DND-41 (cell line): ENCODE data around the gene DUSP5.
"Not testable (repeated sequence)": the region's sequence is repeated elsewhere in the genome, so short reads cannot be mapped to it uniquely, and the experiment has no call there.

Source experiments
- ATAC-seq: fragments of 200-7000 bp; cut with Tn5 transposase; 3 replicates; pipeline ENCODE4 v1.9.1; 2021; ENCODE audit warnings: low read depth; ENCODE audit not compliant: insufficient read depth
- DNase-seq: peaks from one replicate; pipeline ENCODE4 v3.0.0-alpha.2; 2020
- H2AFZ ChIP-seq: 2 replicates; pipeline ENCODE4 v1.6.0; 2012; ENCODE audit warnings: low read depth, low read length
- H3K27ac ChIP-seq: 2 replicates; pipeline ENCODE4 v1.5.1; 2012; ENCODE audit warnings: low read length, inconsistent platforms
- H3K27me3 ChIP-seq: fragments of 200-600 bp; sonication (generic); 2 replicates; pipeline ENCODE4 v1.6.0; 2012; ENCODE audit warnings: low read length, mild to moderate bottlenecking, inconsistent platforms; ENCODE audit not compliant: insufficient read depth, poor library complexity
- H3K36me3 ChIP-seq: 2 replicates; pipeline ENCODE4 v1.5.1; 2012; ENCODE audit warnings: low read length, inconsistent platforms; ENCODE audit not compliant: insufficient read depth
- H3K4me1 ChIP-seq: 2 replicates; pipeline ENCODE4 v1.5.1; 2012; ENCODE audit warnings: mild to moderate bottlenecking, low read length; ENCODE audit not compliant: insufficient read depth
- H3K4me2 ChIP-seq: 2 replicates; pipeline ENCODE4 v1.6.0; 2012; ENCODE audit warnings: mild to moderate bottlenecking, moderate library complexity, low read length, inconsistent platforms; ENCODE audit not compliant: insufficient read depth
- H3K4me3 ChIP-seq, 2 experiments: fragments of 200-600 bp in 1 of 2; shearing (Covaris generic) in 1 of 2; 2 replicates each; pipeline ENCODE4 v1.5.1; 2012 to 2016; ENCODE audit warnings: inconsistent platforms in 2 of 2, low read length in 2 of 2, mild to moderate bottlenecking in 2 of 2, low read depth in 1 of 2, moderate library complexity in 1 of 2
- H3K79me2 ChIP-seq: 2 replicates; pipeline ENCODE4 v1.6.0; 2012; ENCODE audit warnings: low read length, inconsistent platforms; ENCODE audit not compliant: insufficient read depth
- H3K9ac ChIP-seq: 2 replicates; pipeline ENCODE4 v1.6.0; 2012; ENCODE audit warnings: low read depth, mild to moderate bottlenecking, inconsistent platforms, low read length, moderate library complexity
- H3K9me3 ChIP-seq: 2 replicates; pipeline ENCODE4 v1.5.1; 2012; ENCODE audit warnings: low read length, moderate library complexity, mild to moderate bottlenecking, inconsistent platforms; ENCODE audit not compliant: insufficient read depth, severe bottlenecking
- H4K20me1 ChIP-seq: 2 replicates; pipeline ENCODE4 v1.6.0; 2012; ENCODE audit warnings: low read length; ENCODE audit not compliant: insufficient read depth
- CTCF ChIP-seq: IDR thresholded peaks from 2 replicates; pipeline ENCODE4 v1.5.1; 2012; ENCODE audit warnings: borderline replicate concordance, low read length, moderate library complexity, mild to moderate bottlenecking; ENCODE audit not compliant: poor library complexity, severe bottlenecking; ENCODE audit errors: extremely low read depth
- EZH2 ChIP-seq: IDR thresholded peaks from 3 replicates; pipeline ENCODE4 v1.6.1; 2012; ENCODE audit warnings: borderline replicate concordance, low read depth, mild to moderate bottlenecking, moderate library complexity, low read length, inconsistent platforms; ENCODE audit not compliant: severe bottlenecking

DUSP5 gene

GRCh38 chr10:110462166-110463095, 35.3 kb upstream of the DUSP5 start:
- Histone ChIP-seq H3K27ac (no peak overlapping the region), H3K4me3 (no peak overlapping the region), H2AFZ (no peak overlapping the region), H3K27me3 (no peaks in the 10 kb centered on the region), H3K9me3 (no peaks in the 10 kb centered on the region), H3K4me1 (no peaks in the 10 kb centered on the region), H3K9ac (no peak overlapping the region), H3K36me3 (no peaks in the 10 kb centered on the region), H3K4me2 (no peak overlapping the region), H4K20me1 (no peaks in the 10 kb centered on the region; the same call in 1 of the 2 replicates), H3K79me2 (no peaks in the 10 kb centered on the region)
- TF ChIP-seq CTCF (no peak), EZH2 (no peak)
- no peak for DNase-seq
- no peak for ATAC-seq

- not testable (repeated sequence) for H2AFZ ChIP-seq, H3K4me3 ChIP-seq, H3K9me3 ChIP-seq, H3K27ac ChIP-seq, H4K20me1 ChIP-seq, ATAC-seq, H3K27me3 ChIP-seq, H3K36me3 ChIP-seq, H3K4me2 ChIP-seq, H3K9ac ChIP-seq, H3K4me1 ChIP-seq, DNase-seq, H3K79me2 ChIP-seq
Measured at GRCh38 chr10:110468258-110468657, 29.4 kb upstream of the DUSP5 start.

GRCh38 chr10:110470541-110470940, 27.2 kb upstream of the DUSP5 start:
- not testable (repeated sequence) for DNase-seq, H3K9me3 ChIP-seq, H3K4me2 ChIP-seq, H3K27ac ChIP-seq, ATAC-seq, H3K36me3 ChIP-seq, H3K9ac ChIP-seq, H4K20me1 ChIP-seq, H3K4me1 ChIP-seq, H2AFZ ChIP-seq, H3K79me2 ChIP-seq, H3K27me3 ChIP-seq, H3K4me3 ChIP-seq

GRCh38 chr10:110471566-110472139, 26.1 kb upstream of the DUSP5 start:
- no peaks in the 10 kb centered on the region for H3K27me3 ChIP-seq
- DNase-seq: no peak
- no peaks in the 10 kb centered on the region for H3K36me3 ChIP-seq
- ATAC-seq: no peak
- H3K9me3 ChIP-seq: no peaks in the 10 kb centered on the region
- no peak overlapping the region for H2AFZ ChIP-seq
- H3K9ac ChIP-seq: no peak overlapping the region
- H3K4me3 ChIP-seq: no peak overlapping the region
- no peaks in the 10 kb centered on the region for H4K20me1 ChIP-seq
- H3K4me2 ChIP-seq: no peak overlapping the region
- TF ChIP-seq EZH2: no peak
- TF ChIP-seq CTCF: no peak
- H3K4me1 ChIP-seq: no peaks in the 10 kb centered on the region
- H3K27ac ChIP-seq: no peak overlapping the region
- H3K79me2 ChIP-seq: no peaks in the 10 kb centered on the region
